ENCODE results near the gene CORO2A.

CORO2A gene

DNA sequence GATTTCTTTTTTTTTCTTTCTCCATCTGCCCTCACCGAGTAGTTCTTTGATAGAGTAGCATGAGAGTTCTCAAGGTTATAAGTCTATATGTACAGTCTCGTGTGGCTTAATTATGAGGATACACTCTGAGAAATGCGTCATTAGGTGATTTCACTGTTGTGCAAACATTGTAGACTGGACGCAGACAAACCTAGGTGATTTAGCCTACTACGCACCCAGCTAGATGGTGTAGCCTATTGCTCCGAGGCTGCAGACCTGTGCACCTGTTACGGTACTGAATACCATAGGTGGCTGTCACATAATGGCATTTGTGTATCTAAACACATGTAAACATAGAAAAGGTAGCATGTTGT, 26.9 kb upstream of the CORO2A start:
- no peak for DNase-seq (ENCODE audit: low read depth)

DNA sequence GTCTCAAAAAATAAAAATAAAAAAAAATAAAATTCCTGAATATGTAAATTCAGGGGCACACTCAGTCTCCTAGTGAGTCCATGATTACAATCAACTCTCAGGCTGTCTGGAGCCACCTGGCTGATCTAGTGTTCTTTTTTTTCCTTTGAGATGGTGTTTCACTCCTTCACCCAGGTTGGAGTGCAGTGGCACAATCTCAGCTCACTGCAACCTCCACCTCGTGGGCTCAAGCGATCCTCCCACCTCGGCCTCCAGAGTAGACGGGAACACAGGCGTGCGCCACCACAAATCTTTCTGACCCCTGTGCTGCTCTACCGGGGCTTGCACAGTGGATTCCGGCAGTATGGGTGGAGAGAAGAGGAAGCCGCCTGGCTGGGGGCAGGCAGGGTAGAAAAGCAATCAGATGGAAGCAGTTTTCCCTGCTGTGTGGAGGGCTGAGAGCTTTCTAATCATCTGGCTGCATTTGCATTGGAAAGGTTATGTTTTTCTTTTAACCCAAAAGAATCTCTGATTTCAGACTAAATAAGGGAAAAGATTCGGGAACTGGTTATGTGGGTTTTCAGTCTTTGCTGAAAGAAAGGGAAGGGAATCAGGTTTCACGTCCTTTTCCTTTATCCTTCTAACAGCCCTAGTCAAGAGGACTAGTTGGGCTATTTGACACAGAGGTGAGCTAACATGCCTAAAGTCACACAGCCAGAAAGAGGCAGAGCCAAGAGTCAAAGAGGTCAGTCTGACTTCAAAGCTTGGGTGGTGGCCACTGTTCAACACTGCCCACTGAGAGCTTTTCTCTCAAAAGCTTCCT, 26.3 kb upstream of the CORO2A start:
- no peak for DNase-seq (ENCODE audit: low read depth)

- no peak for DNase-seq (ENCODE audit: low read depth)
Measured at GRCh38 chr9:98217255-98217654, 24.8 kb upstream of the CORO2A start.

- DNase-seq (ENCODE audit: low read depth): no peak
Measured at GRCh38 chr9:98216391-98216790, 24.0 kb upstream of the CORO2A start.

GRCh38 chr9:98215821-98216220, 23.4 kb upstream of the CORO2A start:
- DNase-seq (ENCODE audit: low read depth): no peak

GRCh38 chr9:98215271-98215670, 22.8 kb upstream of the CORO2A start:
- no peak for DNase-seq (ENCODE audit: low read depth)

DNA sequence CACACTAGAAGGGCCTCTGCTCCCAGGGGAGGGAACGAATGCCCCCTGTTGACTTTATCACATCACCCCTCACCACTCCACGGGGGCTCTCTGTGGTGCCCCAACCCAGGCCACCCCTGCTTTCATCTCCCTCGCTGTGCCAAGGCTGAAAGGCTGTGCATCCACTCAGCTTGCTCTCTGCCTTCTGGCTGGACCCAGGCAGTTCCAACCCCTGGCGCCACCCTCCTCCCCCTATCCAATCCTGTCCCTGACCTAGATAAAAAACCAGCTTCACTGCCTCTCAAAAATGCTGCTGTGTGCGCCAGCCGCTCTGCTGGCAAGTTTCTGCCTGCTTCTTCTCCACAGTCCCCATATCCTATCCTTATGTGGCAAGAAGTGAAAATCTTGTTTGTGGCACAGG, 22.4 kb upstream of the CORO2A start:
- DNase-seq (ENCODE audit: low read depth): no peak

DNA sequence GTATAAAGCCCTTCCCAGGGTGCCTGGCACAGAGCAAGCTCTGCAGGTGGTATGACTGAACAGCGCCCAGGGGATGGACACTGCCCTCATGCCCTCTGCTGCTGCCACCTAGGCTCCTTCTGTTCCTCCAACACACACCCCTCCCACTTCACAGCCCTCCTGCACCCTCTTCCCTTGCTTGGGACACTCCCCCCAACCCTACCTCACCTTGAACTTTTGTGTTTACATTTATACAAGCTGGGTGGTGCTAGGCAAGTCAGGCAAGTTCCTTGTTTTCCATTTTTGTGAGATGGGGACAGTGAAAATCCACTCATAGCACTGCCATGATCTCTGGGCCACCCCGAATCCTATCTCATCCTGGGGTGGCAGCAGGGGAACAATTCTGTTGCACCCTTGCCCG, 18.8 kb upstream of the CORO2A start:
- no peak for DNase-seq (ENCODE audit: low read depth)

DNA sequence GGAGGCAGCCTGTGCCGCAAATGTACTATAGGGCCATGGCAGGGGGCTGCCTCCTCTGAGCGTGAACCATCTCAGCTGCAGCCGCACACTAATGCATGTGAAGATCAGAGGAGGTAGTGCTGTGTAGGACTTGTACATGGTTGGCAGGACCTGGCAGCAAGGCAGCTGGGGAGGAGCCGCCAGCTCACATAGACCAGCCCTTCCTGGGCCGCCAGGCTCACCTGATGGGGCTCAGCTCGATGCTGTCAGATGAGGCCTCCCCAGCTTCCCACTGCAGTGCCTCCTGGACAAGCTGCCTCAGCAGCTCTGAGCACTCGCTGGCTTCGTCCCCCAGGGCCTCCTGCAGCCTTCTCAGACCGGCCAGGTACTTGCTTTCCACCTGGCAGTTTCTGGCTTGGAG, 18.0 kb upstream of the CORO2A start:
- no peak for DNase-seq (ENCODE audit: low read depth)

DNA sequence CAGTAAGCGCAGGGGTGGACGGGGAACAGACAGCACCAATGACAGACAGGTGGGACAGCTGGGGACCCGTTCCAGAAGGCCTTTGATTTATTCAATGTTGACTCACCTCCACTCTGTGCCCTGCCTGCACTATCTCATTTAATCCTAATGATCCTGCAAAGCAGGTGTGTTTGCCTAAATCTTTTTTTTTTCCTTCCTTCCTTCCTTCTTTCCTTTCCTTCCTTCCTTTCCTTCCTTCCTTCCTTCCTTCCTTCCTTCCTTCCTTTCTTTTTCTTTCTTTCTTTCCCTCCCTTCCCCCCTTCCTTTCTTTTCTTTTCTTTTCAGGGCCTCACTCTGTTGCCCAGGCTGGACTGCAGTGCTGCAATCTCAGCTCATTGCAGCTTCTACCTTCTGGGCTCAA, 17.1 kb upstream of the CORO2A start:
- DNase-seq (ENCODE audit: low read depth): no peak

GRCh38 chr9:98208635-98209034, 16.2 kb upstream of the CORO2A start:
- no peak for DNase-seq (ENCODE audit: low read depth)

DNA sequence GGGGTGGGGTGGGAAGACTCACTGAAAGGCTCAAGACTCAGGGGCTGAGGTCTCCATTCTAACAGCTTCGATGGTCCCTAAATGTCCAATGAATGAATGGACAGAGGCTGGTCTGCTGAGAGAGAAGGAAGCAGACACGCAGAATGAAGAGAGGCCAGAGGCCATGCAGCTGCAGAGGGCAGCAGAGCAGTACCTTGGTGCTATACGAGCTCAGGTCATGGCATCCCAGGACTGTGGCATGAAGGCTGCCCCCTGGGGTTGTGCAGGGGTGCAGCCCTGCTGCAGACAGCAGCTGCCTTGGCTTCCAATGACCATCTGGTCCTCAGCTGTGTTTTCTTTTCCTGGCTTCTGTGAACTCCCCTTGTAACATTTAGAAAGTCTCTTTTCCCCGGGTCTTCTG, 15.2 kb upstream of the CORO2A start:
- no peak for DNase-seq (ENCODE audit: low read depth)

DNA sequence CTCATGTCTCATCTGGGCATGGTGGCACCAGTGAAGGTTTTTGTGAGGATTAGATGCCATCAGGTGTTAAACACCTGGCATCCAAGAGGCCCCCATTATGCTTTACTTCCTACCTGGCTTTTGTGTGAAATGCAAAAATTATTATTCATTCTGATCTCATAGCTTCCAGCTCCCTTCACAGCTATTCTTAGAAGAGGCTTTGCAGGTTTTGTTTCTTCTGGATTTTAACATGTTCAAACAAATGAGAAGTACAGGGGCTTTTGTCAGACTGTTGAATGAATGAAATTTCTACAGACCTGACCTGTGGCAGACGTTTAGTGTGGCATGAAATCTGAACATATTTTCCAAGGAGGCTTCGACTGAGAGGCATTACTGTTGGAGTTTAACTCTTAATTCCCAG, 14.3 kb upstream of the CORO2A start:
- DNase-seq (ENCODE audit: low read depth): no peak

- no peak for DNase-seq (ENCODE audit: low read depth)
Measured at GRCh38 chr9:98204692-98205091, 12.3 kb upstream of the CORO2A start.

DNA sequence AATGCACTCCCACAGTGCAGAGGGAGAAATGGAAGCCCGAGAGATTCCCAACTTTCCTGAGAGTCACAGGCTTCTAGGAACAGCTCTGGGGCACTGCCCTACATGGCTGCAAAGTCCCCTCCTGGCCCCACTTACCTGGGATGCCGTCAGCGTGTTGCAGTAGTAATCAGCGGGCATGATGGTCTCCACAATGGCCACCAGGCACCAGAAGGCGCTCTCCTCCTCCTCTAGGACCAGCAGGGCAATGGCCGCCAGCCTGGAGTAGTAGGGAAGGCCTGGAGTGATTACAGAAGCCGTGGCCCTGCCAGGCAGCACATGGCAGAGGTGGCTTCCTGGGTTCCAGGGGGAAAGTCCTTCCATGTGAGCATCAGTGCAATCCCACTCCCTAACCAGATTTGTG, 10.7 kb upstream of the CORO2A start:
- no peak for DNase-seq (ENCODE audit: low read depth)

DNA sequence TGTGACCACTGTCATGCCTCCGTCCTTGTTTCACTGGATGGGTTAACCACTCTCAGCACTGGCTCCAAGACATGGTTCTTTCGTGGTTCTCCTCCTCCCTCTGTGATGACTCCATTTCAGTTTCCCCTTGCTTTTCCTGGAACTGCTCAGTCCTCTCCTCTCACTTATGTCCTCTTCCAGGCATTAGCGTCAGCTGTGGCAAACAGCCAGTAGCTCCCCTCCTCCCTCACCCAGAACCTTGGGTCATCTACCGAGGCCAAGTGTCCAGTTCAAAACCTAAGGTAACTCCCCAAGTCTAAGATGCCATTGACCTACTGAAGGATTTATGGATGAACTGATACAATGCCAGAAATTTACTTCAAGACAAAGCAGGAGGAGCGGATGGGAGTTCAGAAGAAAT, 9.8 kb upstream of the CORO2A start:
- no peak for DNase-seq (ENCODE audit: low read depth)

- no peak for DNase-seq (ENCODE audit: low read depth)
Measured at GRCh38 chr9:98201749-98202148, 9.3 kb upstream of the CORO2A start.

DNA sequence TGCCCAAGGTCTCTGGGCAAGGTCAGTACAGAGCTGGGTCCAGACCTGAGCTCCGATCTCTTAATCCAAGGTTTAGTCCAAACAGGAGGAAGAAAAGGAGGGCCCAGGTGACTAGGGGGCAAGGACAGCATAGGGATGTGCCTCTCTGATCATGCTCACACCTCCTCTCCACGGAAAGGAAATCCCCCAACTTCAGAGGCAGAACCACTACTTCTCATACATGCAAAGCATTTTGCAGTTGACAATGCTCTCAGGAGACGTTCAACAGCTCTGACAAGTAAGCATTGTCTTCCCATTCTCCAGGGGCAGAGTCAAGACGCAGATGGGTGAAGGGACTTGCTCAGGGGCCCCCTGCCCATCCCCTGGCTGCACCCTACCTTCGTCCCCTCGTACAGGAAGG, 8.7 kb upstream of the CORO2A start:
- no peak for DNase-seq (ENCODE audit: low read depth)

DNA sequence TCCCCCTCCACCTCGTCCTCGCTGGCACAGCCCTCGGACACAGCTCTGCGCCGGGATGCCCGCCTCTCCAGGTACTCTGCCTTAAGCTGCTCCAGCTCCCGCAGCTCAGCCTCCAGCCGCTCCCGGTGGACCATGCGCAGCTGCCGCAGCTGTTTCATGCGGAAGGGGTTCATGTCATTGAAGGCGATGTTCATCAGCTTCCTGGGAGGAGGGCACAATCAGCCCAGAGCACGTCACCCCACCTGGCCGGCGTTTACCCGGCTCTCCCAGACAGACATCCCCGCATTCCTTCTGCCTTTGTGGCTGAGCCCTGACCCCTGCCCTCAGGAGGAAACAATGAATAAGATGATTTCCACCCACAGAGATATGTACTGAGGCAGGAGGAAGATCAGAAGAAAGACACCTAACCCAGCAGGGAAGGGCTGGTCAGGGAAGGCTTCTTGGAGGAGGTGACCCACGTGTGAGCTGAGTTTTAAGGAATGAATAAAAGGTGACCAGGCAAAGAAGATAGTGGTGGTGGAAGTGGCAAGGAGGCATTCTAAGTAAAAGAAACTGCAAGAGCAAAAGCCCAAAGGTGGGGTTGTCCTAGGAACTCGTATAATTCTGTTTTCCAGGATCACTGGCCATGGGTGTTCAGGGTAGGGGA, 7.1 kb upstream of the CORO2A start:
- DNase-seq (ENCODE audit: low read depth): no peak

DNA sequence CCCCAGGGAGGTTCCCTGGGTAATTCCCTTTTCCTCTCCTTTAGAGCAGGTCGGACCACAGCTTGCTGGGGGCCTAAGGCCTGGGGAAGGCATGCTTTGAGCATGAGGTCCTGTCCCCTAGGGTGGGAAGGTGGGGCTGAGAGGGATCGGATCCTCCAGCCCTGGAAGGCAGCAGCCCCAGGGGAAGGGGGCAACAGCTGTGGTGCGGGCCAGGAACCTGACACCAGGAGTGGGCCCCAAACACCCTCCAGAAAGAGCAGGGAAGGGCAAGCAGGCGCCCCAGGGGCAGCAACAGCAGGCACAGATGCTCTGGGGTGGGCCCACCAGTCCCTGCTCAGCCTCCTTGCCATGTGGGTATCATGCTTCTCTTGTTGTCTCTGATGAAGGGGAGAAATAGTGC, 3.2 kb upstream of the CORO2A start:
- no peak for DNase-seq (ENCODE audit: low read depth)

GRCh38 chr9:98193336-98193944, 1.0 kb upstream of the CORO2A start:
- no peak for DNase-seq (ENCODE audit: low read depth)

- no peak for DNase-seq (ENCODE audit: low read depth)
Measured at GRCh38 chr9:98191671-98192502, 550 bp downstream of the CORO2A start.

- no peak for DNase-seq (ENCODE audit: low read depth)
Measured at GRCh38 chr9:98191181-98191608, 1.2 kb downstream of the CORO2A start.

Data from GM04504 (cell line).